Cerebellar cortex (tissue), 1 donor: ENCODE results near the gene SHISAL1.
"Not testable (repeated sequence)": the region's sequence is repeated elsewhere in the genome, so short reads cannot be mapped to it uniquely, and the experiment has no call there.

ENCODE experiments used
- DNase-seq: peaks from one replicate; pipeline ENCODE4 v3.0.0-alpha.2; 2015; ENCODE audit warnings: low spot score

SHISAL1 gene

DNA sequence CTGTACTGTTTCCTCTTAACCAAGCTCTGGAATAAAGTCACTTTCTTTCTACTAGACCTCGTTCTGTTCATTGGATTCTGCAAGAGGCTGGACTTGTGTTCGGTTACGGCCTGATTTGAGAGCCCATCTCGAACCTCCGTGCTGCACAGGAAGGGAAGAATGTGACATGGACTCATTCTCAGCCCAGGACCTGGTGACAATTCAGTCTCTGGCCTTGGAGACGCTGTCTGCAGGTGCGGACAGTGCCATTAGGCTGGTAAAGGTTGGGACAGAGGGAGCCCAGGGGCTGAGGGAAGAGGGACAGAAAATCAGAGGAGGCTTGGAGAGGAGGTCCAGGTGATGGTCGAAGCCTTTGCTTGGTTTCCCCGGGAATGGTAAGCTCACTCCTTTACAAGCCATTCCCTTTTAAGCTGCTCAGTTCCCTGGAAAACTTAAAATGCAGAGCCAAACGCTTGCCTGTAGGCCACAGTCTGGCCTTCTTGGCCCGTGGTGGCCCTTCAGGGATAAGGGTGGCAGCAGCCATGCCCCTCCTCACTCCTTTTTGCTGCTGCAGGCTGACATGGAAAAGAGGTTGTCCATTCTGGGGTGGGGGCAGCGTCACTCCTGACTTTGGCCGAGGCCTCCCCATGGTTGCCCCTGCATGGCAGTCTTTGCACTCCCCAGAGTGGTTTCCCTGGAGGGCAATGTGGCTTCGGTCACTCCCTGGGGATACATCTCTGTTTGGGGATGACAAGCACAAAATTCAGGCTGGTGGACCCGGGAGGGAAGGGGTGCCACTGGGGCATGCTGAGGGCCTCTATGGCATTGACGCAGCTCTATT is 52.3 kb downstream of the SHISAL1 start:
- no peak for DNase-seq

DNA sequence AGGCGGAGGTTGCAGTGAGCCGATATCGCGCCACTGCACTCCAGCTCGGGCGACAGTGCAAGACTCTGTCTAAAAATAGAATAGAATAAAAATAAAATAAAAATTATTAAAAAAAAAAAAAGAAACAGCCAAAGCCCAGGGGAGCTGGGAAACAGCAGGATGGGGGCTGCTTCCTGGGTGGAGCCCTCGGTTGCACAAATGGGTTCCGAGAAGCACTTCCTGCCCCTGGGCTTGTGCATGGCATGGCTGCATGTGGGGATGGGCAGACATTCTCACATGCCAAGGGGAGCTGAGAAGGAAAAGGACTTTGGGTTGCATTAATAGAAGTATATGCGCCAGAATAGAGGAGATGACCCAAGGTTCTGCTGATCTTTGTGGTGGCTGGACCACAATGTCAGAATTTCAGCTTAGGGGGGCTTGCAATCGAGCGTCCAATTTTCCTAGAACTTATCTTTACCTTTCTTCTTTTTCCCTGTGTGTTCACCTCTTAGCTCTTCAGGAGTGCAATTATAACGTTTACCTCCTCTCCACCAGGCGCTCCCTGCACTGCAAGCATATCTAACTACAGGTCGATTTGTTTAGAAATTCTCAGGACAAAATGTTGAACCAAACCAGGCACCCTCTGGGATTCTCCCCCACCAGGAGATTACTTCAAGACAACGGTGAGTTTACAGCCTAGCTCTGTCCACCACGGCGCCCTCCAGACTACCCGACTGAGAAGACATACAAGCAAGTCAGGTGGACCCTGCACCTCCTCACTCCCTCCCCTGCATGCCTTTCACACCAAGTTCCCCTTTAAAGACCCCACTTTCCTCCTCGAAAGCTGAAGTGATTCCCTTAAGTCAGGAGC is 53.2 kb downstream of the SHISAL1 start:
- no peak for DNase-seq

DNA sequence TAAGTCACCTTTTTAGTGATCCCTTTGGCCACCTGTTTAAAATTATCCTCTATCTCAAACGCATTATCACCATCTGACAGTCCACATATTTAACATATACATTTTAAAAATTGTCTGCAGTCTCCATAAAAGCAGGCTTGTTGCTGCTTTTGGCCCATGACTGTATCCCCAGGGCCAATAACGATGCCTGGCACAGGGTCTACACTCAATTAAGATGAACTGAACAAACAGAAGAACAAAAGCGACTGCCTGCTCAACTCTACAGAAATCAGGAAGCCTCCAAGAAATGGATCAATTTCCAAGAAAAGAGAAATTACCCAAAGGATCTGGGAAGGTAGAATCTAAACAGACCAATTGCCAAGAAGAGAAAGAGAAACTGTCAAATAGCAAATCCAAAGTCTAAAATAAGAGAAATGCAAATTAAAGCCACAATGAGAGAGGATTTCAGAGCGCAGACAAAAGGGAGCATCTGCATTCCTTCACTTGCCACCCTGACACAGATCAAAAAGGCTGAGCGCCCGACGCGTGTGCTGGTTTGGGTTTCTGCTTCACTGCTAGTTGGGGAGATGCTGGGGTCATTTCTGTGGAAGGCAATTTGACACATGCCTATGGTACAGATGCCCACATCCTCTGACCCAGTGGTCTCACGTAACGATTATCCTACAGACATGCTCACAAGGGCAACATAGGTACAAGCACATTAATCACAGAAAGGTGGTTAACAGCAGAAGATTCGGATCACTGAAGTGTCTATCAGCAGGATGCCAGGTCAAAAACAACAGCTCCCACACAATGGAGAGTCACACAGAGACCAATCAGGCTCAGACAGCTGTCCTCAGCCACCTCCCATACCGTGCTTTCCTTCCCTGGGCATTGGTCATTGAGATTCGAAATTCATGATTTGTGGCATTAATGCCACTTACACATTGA is 55.9 kb downstream of the SHISAL1 start:
- no peak for DNase-seq

DNA sequence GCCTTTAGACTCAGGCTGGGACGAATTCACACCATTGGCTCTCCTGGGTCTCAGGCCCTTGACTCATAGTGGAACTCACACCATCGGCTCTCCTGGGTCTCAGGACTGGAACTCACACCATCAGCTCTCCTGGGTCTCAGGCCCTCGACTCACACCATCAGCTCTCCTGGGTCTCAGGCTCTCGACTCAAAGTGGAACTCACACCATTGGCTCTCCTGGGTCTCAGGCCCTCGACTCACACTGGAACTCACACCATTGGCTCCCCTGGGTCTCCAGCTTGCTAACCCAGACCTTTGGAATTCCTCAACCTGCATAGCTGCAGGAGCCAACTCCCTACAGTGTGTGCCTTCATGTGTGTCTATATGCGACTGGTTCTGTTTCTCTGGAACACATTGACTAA is 56.7 kb downstream of the SHISAL1 start:
- DNase-seq, result no peak

DNA sequence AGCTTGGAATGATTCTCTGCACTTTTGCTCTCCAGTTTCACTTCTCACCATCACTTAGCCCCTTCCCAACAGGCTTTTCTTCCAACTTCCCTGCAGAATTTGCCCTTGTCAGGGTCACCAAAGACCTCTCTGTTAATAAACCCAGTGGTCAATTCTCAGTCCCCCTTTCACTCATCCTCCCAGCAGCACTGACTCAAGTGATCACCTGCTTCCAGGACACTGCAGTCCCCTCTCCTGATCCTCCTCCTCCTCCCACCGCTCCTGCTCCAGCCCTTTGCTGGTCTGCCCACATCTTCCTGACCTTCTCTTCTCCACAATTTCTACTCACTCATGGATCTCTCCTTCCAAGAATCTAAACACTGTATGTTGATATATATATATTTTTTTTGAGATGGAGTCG is 57.9 kb downstream of the SHISAL1 start:
- DNase-seq, result no peak

DNA sequence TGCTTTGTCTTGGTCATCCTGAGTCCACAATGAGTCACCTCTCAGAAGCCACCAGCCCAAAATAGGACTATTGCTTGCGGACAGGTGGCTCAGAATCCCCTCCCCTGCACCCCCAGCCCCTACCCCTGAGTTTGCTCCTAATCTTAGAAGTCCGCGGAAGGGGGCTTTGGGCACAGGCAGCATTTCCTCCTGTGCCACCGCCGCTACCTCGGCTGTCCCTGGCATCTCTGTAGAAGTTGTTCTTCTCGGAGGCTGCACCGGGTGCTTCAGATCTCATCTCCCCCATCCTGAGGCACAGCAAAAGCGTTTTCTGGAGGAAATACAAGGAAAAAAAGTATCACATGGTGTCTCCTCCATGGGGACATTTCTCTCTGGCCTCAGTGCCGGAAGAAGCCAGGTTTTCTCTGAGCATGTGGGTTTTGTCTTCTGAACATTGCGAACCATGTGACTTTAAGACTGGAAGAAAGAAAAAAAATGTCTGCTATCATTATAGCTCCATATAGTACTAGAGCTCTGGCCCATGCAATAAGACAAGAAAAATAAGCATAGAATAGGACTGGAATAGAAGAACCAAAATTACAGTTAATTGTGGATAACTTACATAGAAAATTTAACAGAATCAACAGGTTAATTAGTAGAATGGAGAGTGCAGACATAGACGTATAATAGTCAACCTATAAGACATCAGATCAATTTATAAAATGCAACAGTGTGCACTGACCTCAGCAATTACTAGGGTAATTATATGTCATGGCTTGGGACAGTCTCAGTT is 63.2 kb downstream of the SHISAL1 start:
- no peak for DNase-seq

DNA sequence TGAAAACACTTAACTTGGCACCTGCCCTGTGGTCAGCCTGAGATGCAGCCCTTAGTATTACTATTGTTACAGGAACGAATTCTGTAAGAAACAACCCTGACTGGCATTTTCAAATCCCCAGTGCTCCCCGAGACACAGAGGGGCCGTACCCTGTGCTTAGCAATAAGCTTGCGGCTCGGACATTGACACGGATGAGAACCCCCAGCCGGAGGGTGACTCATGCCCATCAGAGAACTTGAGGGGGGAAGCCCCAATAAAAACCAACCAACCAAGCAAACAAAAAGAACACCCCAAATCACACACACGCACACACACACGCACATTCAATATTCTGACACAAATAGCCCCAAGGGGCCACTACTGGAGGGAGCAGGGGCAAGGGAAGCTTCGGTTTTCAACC is 63.8 kb downstream of the SHISAL1 start:
- no peak for DNase-seq

DNA sequence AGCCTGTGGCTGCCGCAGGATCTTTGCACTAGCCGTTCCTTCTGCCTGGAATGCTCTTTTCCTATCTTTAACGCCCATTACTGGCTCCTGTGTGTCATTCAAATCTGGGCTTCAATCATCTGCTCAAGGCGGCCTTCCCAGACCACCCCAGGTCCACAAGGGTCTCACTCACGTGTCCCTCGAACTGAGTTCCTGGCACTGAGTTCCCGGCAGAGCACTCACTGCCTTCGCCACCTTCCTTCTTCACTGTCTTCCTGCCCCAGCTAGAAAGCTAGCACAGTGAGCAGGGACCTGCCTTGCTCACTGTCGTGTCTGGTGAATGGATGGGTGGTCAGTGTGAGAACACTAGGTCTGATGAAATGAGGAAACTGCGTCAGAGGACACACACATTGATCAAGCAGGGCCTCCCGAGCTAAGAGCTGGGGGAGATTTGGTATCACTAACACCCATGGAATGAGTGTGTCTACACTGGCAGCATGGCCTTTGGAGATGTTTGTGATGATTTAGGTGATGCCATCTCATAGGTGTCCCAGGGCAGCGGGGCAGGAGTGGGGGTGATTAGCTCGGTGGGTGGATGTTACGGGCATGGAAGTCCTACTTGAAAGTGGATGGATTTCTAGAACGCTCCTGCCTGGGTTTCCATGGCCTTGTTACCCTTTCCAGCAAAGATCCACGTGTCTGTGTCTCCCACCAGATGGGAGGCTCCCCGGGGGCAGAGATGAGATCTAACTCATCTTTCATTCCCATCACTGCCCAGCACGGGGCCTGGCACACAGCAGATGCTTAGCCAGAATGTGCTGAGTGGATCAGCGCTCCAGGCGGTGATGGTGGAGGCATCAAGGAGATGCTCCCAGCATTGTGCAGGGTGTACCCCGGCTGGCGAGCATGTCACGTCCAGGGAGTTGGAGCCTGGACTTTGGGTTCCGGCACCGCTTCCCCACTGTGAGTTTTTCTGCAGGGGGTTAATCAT is 64.5 kb downstream of the SHISAL1 start:
- no peak for DNase-seq

DNA sequence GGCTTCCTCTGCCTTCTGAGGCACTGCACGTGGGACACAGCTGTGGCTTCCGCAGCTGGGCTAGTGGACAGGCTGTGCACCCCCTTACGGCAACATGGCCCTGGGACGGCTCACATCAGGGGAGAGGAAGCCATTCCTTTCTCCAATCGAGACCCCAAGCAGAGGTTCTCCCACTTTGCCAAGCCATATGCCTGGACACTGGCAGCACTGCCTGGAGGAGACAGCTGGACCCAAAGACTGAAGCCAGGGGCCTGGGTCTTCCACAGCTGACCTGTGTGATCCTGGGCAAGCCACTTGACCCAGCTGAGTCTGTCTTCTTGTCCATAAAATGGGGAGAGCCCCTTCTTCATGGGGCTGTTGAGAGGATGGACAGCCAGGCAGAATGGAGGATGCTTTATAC is 65.4 kb downstream of the SHISAL1 start:
- no peak for DNase-seq

DNA sequence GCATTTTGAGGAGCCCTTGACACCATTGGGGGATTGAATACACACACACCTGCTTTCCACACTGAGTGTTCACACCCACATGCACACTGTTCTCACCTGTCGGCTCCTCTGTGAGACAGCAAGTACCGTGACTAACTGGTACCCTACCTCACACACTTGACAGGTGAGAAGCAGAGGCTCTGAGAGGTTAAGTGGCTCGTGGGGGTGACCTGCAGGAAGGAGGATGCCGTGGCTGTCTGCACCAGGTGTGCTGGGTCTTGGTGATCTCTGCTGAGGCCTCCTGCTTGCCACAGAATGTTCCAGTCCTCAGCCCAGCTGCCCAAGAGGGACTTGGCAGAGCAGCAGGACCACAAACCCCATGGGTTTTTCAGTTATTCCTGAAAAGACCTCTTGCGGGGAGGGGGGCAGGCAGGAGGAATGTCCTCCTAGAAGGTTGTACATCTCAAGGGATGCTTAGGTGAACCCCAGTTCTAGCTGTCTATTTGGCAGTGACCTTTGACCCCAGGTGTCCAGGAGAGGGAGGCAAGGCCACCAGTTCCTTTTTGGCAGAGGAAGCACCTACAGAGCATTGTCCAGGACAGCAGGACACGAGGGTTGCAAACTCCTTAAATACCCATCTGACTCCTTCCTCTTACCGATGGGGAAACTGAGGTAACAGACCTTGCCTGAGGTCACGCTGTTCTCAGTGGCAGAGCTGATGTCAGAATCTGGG is 66.0 kb downstream of the SHISAL1 start:
- no peak for DNase-seq

DNA sequence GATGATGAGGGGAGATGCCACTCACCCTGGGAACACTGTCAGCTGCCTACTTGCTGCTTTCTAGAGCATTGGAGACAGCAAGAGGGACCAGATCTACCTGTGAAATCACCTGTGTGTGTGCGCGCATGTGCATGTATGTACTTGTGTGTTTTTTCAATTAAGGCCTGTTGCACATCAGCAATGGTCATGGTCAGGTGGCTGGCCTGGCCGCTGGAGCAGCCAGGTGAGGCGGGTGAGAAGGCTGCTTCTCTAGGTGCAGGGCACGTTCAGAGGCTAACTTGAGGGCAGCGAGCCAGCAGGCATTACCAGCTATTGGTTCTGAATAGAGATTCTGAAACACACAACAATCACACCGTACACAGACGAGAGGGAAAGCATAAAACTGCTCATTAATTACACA is 66.9 kb downstream of the SHISAL1 start:
- DNase-seq, result no peak

DNA sequence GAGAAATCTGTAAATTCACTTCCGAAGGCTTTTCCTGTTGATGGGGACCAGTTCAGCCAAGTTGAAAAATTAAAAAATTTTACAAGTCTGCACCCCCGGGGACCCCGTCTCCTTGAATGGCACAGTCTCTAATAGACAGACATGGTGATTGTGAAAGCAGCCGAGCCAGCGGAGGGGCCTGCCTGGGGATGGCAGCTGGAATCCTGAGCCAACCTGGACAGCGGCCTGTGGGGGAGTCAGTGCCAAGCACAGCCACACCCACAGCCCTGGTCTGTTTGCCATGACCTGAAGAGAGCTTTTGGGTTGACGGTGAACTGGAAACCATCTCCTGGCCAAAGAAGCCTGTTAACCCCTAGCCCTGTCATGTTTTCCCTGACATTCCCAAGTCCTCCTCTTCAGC is 67.3 kb downstream of the SHISAL1 start:
- DNase-seq, result no peak

DNA sequence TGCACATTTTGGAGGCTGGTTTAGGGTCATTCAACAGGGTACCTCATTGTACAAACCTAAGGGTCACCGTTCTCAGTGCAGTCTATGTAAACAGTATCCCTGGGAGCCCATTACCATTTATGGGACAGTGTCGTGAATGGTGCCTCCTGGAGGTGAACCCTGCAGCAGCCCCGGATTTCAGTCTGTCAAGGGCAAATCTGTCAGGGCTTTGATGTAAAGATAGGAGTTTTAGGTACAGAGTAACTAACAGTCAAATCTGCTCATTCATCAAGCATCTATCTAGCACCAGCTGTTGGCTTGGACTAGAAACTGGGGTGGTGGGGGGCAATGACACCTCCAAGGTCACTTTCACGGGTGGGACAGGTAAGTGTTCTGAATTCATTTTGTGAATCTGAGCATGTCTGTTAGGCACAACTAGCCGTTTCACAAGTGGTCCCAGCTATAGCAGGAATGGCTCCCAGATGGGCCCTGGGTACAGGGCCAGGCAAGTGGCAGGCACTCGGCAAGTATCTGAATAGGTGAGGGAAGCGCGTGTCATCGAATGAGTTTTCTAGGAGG is 68.4 kb downstream of the SHISAL1 start:
- DNase-seq, result no peak

DNA sequence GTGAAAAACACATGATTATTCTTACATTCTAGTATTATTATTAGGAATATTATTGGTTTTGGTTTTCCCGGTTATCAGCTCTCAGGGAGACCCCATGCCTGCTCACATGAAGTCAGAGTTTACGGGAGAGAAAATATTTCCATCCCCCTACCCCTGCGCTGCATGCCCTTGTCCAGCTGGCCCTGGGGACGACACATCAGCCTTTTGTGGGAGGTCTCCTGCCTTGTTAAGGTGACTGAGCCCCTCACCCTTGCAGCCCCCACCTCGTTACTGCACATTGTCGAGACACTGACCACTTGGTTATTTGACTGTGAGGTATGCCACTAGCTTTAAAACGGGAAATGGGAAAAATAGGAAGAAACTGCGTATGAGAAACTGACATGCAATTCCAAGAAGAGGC is 69.0 kb downstream of the SHISAL1 start:
- no peak for DNase-seq

DNA sequence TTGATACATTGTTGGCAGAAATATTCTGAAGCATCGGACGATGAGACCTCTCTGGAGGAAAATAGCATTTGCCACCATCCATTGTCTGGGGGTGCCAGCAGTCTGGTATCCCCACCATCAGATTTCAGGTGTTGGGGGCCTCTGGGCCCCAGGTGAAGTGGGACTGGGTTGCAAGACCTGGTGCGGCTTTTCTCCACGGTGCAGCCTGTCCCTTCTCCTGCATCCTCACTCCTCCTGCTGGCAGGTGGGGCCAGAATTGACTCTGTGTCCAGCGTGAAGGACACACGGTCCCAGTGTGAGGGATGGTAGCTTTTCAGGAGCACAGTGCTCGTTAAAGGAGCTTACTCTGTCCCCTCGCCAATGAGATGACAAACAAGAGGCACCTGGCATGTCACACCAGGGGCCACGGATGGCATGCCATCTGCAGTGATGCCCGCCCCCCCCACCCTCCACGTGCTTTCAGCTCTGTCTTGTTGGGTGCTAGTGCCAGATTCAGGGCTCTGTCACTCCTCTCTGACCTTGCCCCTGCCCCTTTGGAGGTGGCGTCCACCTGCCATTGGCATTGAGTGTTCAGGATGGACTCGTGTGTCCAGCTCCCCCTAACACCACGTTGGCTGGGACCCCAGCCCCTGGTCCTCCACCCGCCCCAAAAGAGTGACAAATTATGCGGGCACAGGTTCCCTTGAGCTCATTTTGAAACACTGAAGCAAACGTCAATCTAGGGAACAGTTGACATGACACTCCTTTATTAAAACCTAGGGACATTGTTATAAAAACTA is 69.6 kb downstream of the SHISAL1 start:
- peak; percentile 29 for DNase-seq

DNA sequence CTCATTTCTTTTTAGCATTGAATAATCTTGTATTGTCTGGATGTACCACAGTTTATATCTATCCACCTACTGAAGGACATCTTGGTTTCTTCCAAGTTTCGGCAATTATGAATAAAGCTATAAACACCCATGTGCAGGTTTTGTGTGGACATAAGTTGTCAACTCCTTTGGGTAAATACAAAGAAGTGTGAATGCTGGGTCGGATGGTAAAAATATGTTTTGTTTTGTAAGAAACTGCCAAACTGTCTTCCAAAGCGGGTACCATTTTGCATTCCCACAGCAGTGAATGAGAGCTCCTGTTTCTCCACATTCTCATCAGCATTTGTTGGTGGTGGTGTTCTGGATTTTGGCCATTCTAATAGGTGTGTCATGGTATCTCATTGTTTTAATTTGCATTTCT is 71.6 kb downstream of the SHISAL1 start:
- not testable (repeated sequence) for DNase-seq

DNA sequence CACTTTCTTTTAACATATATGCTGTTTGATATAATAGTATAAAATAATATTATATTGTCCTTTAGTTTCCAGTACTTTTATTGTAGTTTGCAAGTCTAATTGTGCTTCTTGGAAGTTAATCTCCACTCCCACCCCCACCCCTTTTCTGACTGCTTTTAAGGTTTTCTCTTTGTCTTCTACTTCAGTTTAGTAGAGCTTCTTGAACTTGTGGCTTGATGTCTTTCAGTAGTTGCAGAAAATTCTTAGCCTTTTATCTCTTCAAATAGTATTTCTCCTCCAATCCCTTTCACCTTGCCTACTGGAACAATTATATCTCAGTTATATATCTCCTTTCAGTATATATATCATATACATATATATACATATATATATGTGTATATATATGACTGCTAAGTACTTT is 75.5 kb downstream of the SHISAL1 start:
- DNase-seq, result no peak

DNA sequence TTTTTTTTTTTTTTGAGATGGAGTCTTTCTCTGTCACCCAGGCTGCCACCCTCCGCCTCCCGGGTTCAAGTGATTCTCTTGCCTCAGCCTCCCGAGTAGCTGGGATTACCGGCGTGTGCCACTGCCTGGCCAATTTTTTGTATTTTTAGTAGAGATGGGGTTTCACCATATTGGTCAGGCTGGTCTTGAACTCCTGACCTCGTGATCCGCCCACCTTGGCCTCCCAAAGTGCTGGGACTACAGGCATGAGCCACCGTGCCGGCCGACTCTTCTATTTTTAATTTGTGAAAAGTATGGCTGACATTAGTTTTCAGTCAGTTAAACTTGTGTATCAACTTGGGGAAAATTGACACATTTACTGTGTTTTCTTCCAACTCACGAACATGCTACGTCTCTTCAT is 78.4 kb downstream of the SHISAL1 start:
- not testable (repeated sequence) for DNase-seq
